ENCODE data around the gene CHEK1. TPM values are rescaled to one million over a fixed set of nuclear protein-coding genes. Genes with fewer than 3 reads are reported as not detected.

Gene CHEK1
- polyA plus RNA-seq, 1 donor (not counting 4 experiments of a cell fraction or from before 2014, with no cell fraction given), result 38.2 TPM

DNA sequence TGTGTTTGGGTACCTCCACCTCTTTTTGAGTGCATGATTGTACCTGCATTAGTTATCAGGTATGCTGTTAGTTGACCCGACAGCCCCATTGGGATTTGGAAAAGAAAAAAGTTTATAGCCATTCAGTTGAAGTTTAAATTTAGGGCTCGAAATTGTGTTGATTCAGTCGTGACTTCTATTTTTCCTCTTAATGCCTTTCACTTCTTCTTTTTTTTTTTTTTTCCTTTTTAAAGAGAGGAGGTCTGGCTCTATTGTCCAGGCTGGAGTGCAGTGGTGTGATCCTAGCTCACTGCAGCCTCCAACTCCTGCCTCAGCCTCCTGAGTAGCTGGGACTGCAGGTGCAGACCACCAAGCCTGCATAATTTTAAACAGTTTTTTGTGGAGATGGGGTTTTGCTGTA lies 30.0 kb upstream of the CHEK1 start:
- dilution Hi-C loops (cut with MboI; ENCODE audit: extremely low pct_ligation_motif_present, low sequenced_read_pairs), result no loop called here
- FAIRE-seq (no peak), DNase-seq (ENCODE audit: low read depth, low spot score) (no peak)
- Histone ChIP-seq H3K4me1 (ENCODE audit: control insufficient read depth, extremely low read depth, insufficient read depth, low read length) (peaks cover 5% of the 10 kb centered on the region), H3K4me2 (ENCODE audit: control insufficient read depth, extremely low read depth, insufficient read depth, low read depth, low read length) (no peak overlapping the region), H3K9me1 (ENCODE audit: control insufficient read depth, extremely low read depth, insufficient read depth, low read length) (no peaks in the 10 kb centered on the region), H3K4me3 (ENCODE audit: control insufficient read depth in 2 of 3, extremely low read depth in 1 of 3, insufficient read depth in 2 of 3, low read depth in 1 of 3, low read length in 3 of 3) (no peak overlapping the region), H3K27me3 (ENCODE audit: control insufficient read depth, extremely low read depth, insufficient read depth, low read length) (no peaks in the 10 kb centered on the region), H3K79me2 (ENCODE audit: control insufficient read depth, insufficient read depth, low read length) (peaks cover 48% of the 10 kb centered on the region), H3K9me3 (ENCODE audit: control insufficient read depth, low read depth, low read length) (no peaks in the 10 kb centered on the region), H3K27ac (ENCODE audit: control insufficient read depth, insufficient read depth, low read length) (no peak overlapping the region), H2AFZ (ENCODE audit: control insufficient read depth, low read length) (no peak overlapping the region), H3K36me3 (ENCODE audit: control insufficient read depth in 2 of 2, extremely low read depth in 1 of 2, insufficient read depth in 2 of 2, low read length in 2 of 2) (peaks cover 5 to 13% of the 10 kb centered on the region in 2 experiments), H4K20me1 (ENCODE audit: control insufficient read depth, extremely low read depth, insufficient read depth, low read length) (no peaks in the 10 kb centered on the region), H3K9ac (ENCODE audit: control insufficient read depth, extremely low read depth, insufficient read depth, low read length) (no peak overlapping the region)
- TF ChIP-seq CTCF (optimal IDR thresholded peaks at IDR 0.05 in 1 of 3, IDR thresholded peaks at IDR 0.05 in 1 of 3, conservative IDR thresholded peaks at IDR 0.05 in 1 of 3; ENCODE audit: extremely low read depth in 1 of 3, insufficient read depth in 2 of 3, low read length in 3 of 3), result no peak
- no peak for TF ChIP-seq EZH2 (IDR thresholded peaks at IDR 0.05; ENCODE audit: low read length)

DNA sequence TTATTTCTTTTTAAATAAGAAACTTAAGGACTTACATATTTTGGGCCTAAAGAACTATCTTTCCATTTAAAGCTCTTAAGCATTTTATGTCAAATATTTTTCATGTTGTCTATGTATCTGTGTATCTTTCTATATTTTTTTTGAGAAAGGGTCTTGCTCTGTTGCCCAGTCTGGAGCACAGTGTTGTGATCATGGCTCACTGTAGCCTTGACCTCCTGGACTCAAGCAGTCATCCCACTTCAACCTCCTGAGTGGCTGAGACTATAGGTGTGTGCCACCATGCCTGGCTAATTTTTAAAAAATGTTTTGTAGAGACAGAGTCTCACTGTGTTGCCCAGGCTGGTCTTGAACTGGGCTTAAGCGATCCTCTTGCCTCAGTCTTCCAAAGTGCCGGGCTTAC lies 24.3 kb upstream of the CHEK1 start:
- H3K36me3 ChIP-seq (ENCODE audit: control insufficient read depth in 2 of 2, extremely low read depth in 1 of 2, insufficient read depth in 2 of 2, low read length in 2 of 2), result peaks cover 19 to 31% of the 10 kb centered on the region in 2 experiments
- TF ChIP-seq EZH2 (IDR thresholded peaks at IDR 0.05; ENCODE audit: low read length) (no peak), CTCF (optimal IDR thresholded peaks at IDR 0.05 in 1 of 3, IDR thresholded peaks at IDR 0.05 in 1 of 3, conservative IDR thresholded peaks at IDR 0.05 in 1 of 3; ENCODE audit: extremely low read depth in 1 of 3, insufficient read depth in 2 of 3, low read length in 3 of 3) (no peak)

More for the DNA sequence above, 24.3 kb upstream of the CHEK1 start:
- Histone ChIP-seq H4K20me1 (ENCODE audit: control insufficient read depth, extremely low read depth, insufficient read depth, low read length) (no peaks in the 10 kb centered on the region), H3K4me1 (ENCODE audit: control insufficient read depth, extremely low read depth, insufficient read depth, low read length) (no peaks in the 10 kb centered on the region), H3K27ac (ENCODE audit: control insufficient read depth, insufficient read depth, low read length) (no peak overlapping the region), H3K79me2 (ENCODE audit: control insufficient read depth, insufficient read depth, low read length) (peaks cover 18% of the 10 kb centered on the region), H3K9me1 (ENCODE audit: control insufficient read depth, extremely low read depth, insufficient read depth, low read length) (no peaks in the 10 kb centered on the region), H3K9me3 (ENCODE audit: control insufficient read depth, low read depth, low read length) (no peaks in the 10 kb centered on the region), H3K9ac (ENCODE audit: control insufficient read depth, extremely low read depth, insufficient read depth, low read length) (no peak overlapping the region), H3K4me2 (ENCODE audit: control insufficient read depth, extremely low read depth, insufficient read depth, low read depth, low read length) (no peak overlapping the region), H3K4me3 (ENCODE audit: control insufficient read depth in 2 of 3, extremely low read depth in 1 of 3, insufficient read depth in 2 of 3, low read depth in 1 of 3, low read length in 3 of 3) (no peak overlapping the region), H2AFZ (ENCODE audit: control insufficient read depth, low read length) (no peak overlapping the region), H3K27me3 (ENCODE audit: control insufficient read depth, extremely low read depth, insufficient read depth, low read length) (no peaks in the 10 kb centered on the region)
- dilution Hi-C loops (cut with MboI; ENCODE audit: extremely low pct_ligation_motif_present, low sequenced_read_pairs), result no loop called here
- no peak for DNase-seq (ENCODE audit: low read depth, low spot score)
- no peak for FAIRE-seq

All from keratinocyte (primary cell).